Esophagus muscularis mucosa (tissue), 3 donors: ENCODE results near the gene ROBO2.

ENCODE experiments used
- POLR2A ChIP-seq: fragments of 450-650 bp; IDR thresholded peaks from one replicate; pipeline ENCODE4 v1.6.1; 2017; ENCODE audit warnings: antibody characterized with exemption, moderate library complexity, mild to moderate bottlenecking, low read depth
- POLR2AphosphoS5 ChIP-seq, 2 donors: sonication (generic); formaldehyde crosslinking; IDR thresholded peaks; one replicate each; pipeline ENCODE4 v1.6.1; 2017; ENCODE audit warnings: antibody characterized with exemption in 2 of 2
- TF ChIP-seq, protein P1 (sequence below), 3 experiments: fragments of 200-600 bp in 2 of 3; fragments of 450-650 bp in 1 of 3; sonication (generic) in 2 of 3; IDR thresholded peaks; one replicate each; pipeline ENCODE4 v1.5.1; 2017 to 2019; ENCODE audit warnings: antibody characterized with exemption in 3 of 3, mild to moderate bottlenecking in 2 of 3, moderate library complexity in 1 of 3

DNA sequence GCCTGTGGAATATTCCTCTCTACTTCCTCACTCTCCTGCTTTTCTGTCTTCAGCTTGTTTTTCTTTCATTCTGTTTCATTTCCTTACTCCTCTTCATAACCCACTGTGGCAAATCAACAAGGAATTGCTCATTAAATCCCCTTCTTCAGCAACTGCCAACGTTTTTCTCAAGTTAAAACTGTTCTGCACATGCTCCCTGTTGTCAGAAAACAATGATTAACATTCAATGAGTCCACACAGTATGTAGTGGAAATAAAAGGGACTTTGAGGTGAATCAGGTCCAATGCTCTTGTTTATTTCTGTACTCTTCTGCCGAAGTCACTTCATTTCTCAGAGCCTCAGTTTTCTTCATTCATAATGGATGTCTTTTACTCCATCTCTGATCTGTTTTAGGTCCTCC, 11.9 kb upstream of the ROBO2 start:
- TF ChIP-seq, protein P1, sequence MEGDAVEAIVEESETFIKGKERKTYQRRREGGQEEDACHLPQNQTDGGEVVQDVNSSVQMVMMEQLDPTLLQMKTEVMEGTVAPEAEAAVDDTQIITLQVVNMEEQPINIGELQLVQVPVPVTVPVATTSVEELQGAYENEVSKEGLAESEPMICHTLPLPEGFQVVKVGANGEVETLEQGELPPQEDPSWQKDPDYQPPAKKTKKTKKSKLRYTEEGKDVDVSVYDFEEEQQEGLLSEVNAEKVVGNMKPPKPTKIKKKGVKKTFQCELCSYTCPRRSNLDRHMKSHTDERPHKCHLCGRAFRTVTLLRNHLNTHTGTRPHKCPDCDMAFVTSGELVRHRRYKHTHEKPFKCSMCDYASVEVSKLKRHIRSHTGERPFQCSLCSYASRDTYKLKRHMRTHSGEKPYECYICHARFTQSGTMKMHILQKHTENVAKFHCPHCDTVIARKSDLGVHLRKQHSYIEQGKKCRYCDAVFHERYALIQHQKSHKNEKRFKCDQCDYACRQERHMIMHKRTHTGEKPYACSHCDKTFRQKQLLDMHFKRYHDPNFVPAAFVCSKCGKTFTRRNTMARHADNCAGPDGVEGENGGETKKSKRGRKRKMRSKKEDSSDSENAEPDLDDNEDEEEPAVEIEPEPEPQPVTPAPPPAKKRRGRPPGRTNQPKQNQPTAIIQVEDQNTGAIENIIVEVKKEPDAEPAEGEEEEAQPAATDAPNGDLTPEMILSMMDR (IDR thresholded peaks at IDR 0.05), result no peak
- TF ChIP-seq POLR2A, result no peak
- no peak for TF ChIP-seq POLR2AphosphoS5 (IDR thresholded peaks at IDR 0.05)
